ENCODE measurements around the gene LSM14B. TPM values are rescaled to one million over a fixed set of nuclear protein-coding genes. Genes with fewer than 3 reads are reported as not detected.

Gene LSM14B
- total RNA-seq, 1 donor from 2014 or later, result 85.8 TPM

- no peak overlapping the region for H3K4me3 ChIP-seq (ENCODE audit: low read depth, low read length)
Measured at GRCh38 chr20:62148908-62149314, 26.6 kb downstream of the LSM14B start.

GRCh38 chr20:62149532-62150309, 27.4 kb downstream of the LSM14B start:
- no peak for TF ChIP-seq CTCF (IDR thresholded peaks at IDR 0.05; ENCODE audit: insufficient read depth, low read length, severe bottlenecking)
- Histone ChIP-seq H3K27me3 (ENCODE audit: control insufficient read depth, insufficient read depth, low read length) (no peaks in the 10 kb centered on the region), H3K4me3 (ENCODE audit: low read depth, low read length) (no peak overlapping the region), H3K36me3 (ENCODE audit: control insufficient read depth, insufficient read depth, low read length) (peaks cover 6% of the 10 kb centered on the region)
- DNase-seq (ENCODE audit: low read depth) (peak; percentile 89), FAIRE-seq (peak; percentile 66)

More at GRCh38 chr20:62148908-62149314, 26.6 kb downstream of the LSM14B start:
- no peaks in the 10 kb centered on the region for H3K27me3 ChIP-seq (ENCODE audit: control insufficient read depth, insufficient read depth, low read length)
- no peak for TF ChIP-seq CTCF (IDR thresholded peaks at IDR 0.05; ENCODE audit: insufficient read depth, low read length, severe bottlenecking)
- no peak for DNase-seq (ENCODE audit: low read depth)
- FAIRE-seq, result no peak
- peaks cover 4% of the 10 kb centered on the region for H3K36me3 ChIP-seq (ENCODE audit: control insufficient read depth, insufficient read depth, low read length)

- no peaks in the 10 kb centered on the region for H3K27me3 ChIP-seq (ENCODE audit: control insufficient read depth, insufficient read depth, low read length)
- FAIRE-seq (no peak), DNase-seq (ENCODE audit: low read depth) (no peak)
- H3K36me3 ChIP-seq (ENCODE audit: control insufficient read depth, insufficient read depth, low read length), result peaks cover 6% of the 10 kb centered on the region
- no peak for TF ChIP-seq CTCF (IDR thresholded peaks at IDR 0.05; ENCODE audit: insufficient read depth, low read length, severe bottlenecking)
- no peak overlapping the region for H3K4me3 ChIP-seq (ENCODE audit: low read depth, low read length)
Measured at GRCh38 chr20:62150310-62150575, 28.0 kb downstream of the LSM14B start.

GRCh38 chr20:62151225-62151624, 28.9 kb downstream of the LSM14B start:
- H3K4me3 ChIP-seq (ENCODE audit: low read depth, low read length), result no peak overlapping the region
- FAIRE-seq, result no peak
- DNase-seq (ENCODE audit: low read depth), result no peak
- no peaks in the 10 kb centered on the region for H3K27me3 ChIP-seq (ENCODE audit: control insufficient read depth, insufficient read depth, low read length)
- H3K36me3 ChIP-seq (ENCODE audit: control insufficient read depth, insufficient read depth, low read length), result peaks cover 7% of the 10 kb centered on the region
- no peak for TF ChIP-seq CTCF (IDR thresholded peaks at IDR 0.05; ENCODE audit: insufficient read depth, low read length, severe bottlenecking)

- DNase-seq (ENCODE audit: low read depth) (no peak), FAIRE-seq (no peak)
- peaks cover 6% of the 10 kb centered on the region for H3K36me3 ChIP-seq (ENCODE audit: control insufficient read depth, insufficient read depth, low read length)
- H3K4me3 ChIP-seq (ENCODE audit: low read depth, low read length), result no peak overlapping the region
- no peaks in the 10 kb centered on the region for H3K27me3 ChIP-seq (ENCODE audit: control insufficient read depth, insufficient read depth, low read length)
- no peak for TF ChIP-seq CTCF (IDR thresholded peaks at IDR 0.05; ENCODE audit: insufficient read depth, low read length, severe bottlenecking)
Measured at GRCh38 chr20:62151835-62152364, 29.6 kb downstream of the LSM14B start.
